ENCODE data around the gene COX10.
A peak's percentile ranks its signal among the peaks of the same experiment; 100 is the strongest.
"Not testable (repeated sequence)": the region's sequence is repeated elsewhere in the genome, so short reads cannot be mapped to it uniquely, and the experiment has no call there.

COX10 gene

DNA sequence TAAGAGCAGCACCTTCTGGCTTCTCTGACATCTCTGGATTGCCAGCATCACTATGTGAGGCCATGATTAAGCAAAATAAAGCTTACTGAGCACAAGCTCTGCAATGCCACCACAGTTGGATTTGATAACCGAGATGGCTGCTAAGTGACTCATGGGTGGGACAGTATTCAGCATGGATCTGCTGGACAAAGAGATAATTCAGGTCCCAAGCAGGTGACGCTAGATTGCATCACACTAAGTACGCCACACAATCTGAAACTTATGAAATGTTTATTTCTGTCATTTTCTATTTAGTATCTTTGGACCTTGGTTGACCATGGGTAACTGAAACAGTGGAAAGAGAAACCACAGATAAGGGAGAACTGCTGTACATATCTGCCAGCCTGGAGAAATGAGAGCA is 139.9 kb downstream of the COX10 start:
- no peak for DNase-seq

GRCh38 chr17:14211246-14211645 is 141.9 kb downstream of the COX10 start:
- DNase-seq: no peak

DNA sequence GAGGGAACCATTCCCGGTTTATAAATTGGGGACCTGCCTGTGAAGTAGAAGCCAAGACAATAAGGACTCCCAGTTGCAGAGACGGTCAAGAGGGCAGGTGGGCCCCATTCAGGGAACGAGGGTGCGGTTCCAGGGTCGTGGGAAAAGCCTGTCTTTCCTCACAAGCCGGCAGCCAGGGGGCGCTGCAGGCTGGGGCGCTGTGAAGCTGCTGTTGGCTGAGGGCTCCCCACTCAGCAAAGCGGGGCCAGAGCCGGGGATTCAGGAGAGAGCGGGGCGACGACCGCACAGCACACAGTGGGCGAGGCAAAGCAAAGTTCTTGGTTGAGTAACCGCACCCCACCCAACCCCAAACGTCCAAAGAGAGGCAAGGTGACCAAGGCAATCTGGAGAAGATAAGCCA is 142.5 kb downstream of the COX10 start:
- DNase-seq: peak; percentile 23

DNA sequence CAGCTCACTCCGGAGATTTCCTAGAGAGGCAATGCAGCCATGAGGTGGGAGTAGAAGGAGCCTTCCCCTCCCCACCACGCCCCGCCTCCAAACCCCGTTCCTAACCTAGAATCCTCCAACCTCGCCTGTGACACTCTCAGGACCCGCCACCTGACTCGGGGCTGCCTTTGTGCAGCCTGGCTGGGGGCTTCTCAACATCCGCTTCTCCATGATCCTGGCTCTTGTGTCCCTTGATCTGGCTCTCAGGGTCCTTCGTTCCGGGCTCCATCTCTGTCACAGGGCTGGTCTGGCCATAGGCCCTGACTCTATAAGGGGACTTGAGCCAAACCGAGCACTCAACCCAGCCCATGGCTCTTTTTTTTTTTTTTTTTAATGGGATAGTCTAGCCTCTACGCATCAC is 143.1 kb downstream of the COX10 start:
- DNase-seq: no peak

DNA sequence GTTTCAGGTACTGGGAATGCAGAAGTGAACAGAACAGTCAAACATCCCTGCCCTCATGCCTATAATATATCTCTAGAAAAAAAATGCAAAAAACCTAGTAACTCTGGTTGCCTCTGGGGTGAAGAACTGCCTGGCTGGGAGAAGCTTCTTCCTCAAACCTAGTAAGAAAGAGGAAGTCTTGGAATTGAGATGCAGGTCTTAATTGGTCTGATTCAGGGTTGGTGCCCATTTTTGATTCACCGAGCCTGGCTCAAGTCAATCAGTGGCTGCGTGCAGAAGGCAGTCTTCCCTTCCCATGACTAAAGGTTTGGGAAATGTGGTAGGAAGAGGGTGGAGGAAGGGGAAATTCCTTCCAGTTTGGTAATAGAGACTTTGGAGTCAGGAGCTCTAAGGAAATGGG is 145.0 kb downstream of the COX10 start:
- DNase-seq: no peak

DNA sequence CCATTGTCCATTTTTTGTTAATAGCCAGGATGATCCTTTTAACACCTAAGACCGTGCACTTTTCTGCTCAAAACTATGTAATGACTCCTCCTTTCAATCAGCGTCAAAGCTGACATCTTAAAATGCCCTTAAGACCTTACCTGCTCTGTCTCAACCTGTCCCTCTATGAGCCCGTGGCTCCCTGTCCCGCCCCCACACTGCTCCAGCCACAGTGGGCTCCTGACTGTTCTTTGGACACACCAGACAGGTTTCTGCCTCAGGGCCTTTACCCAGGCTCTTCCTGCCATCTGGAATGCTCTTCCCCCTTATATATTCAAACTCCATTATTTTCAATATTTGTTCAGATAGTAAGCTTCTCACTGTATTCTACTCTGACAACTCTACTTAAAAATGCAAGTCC is 153.3 kb downstream of the COX10 start:
- no peak for DNase-seq

DNA sequence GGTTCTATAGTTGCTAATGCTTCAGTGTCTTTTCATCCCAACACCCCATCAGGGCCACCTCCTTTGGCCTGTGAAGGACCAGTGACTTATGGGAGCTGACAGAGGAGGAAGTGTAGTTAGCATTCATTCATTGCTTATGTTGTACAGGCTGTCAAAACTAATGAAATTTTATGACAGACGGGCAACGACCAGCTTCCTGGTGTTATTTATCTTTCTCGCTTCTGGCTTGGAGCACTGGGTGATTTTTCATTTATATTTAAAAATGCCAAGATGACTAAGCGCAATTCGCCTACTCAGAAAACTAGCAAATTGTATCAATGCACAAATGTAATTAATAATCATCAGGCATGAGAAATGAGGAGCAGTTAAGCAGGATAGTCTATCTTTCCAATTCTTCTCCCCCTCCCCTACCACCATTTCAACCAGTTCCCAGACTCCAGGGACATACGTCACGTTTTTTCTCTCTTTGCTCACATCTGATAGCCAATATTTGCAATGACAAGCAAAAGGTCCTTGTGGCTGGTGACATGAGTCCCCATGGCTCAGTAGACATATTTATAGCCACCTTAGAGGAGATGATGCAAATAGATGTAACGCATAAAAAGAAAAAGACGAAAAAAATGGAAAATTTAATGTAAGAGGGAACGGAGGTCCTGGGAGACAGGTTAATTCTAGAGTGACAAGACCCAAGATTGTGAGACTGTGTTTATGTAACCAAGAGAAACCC is 156.1 kb downstream of the COX10 start:
- DNase-seq: no peak

DNA sequence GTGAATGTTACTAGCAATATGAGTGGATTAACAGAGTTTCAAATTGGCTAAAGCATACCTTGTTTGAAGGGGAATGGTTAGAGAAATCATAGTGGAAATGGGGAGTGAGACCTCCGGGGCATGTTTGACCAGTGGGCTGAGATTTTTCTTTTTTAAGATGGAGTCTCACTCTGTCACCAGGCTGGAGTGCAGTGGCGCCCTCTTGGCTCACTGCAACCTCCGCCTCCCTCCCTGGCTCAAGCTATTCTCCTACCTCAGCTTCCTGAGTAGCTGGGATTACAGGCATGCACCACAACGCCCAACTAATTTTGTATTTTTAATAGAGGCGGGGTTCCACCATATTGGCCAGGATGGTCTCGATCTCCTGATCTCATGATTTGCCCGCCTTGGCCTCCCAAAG is 157.7 kb downstream of the COX10 start:
- DNase-seq: no peak

GRCh38 chr17:14228903-14229302 is 159.6 kb downstream of the COX10 start:
- DNase-seq: no peak

GRCh38 chr17:14231187-14231586 is 161.9 kb downstream of the COX10 start:
- DNase-seq: not testable (repeated sequence)

- not testable (repeated sequence) for DNase-seq
Observed at GRCh38 chr17:14235047-14235446, 165.7 kb downstream of the COX10 start.

GRCh38 chr17:14236032-14236431 is 166.7 kb downstream of the COX10 start:
- not testable (repeated sequence) for DNase-seq

- DNase-seq: not testable (repeated sequence)
Observed at GRCh38 chr17:14236762-14237161, 167.5 kb downstream of the COX10 start, which contains the start of gene CDRT15. TSS of gene CDRT15 (minus strand) at chr17:14236862. CDS start at chr17:14236833, 29 bp downstream.

DNA sequence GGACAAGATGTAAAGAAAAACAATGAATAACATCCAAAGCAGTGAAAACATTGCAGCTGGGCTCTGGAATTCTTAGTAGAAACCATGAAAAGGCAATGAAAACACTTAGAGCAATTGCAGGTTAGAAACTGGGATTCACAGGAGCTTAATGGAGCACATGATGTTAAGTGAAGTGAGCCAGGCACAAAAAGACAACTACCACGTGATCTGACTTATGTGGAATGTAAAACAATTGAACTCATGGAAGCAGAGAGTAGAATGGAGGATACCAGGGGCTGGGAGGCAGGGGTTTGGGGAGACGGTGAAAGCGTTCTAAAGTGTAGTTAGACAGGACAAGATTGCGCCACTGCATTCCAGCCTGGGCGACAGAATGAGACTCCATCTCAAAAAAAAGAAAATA is 170.0 kb downstream of the COX10 start:
- not testable (repeated sequence) for DNase-seq

- no peak for DNase-seq
Observed at GRCh38 chr17:14245002-14245401, 175.7 kb downstream of the COX10 start.

DNA sequence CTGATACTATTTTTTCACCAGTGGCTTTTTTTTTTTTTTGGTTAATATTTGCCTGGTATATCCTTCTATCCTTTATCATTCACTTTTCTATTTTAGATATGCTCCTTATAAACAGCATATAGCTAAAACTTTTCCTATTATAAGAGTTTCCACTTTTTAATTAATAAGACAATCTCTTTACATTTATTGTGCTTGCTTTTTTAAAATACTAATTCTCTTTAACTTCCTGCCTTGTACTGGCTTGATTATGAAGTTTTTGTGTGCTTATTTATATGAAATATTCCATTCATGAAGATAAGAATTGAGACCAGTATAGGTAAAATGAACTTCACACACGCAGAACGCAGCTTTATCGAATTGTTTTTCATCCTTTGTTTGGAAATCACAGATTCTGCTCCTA is 176.3 kb downstream of the COX10 start:
- no peak for DNase-seq
